Measurements from ENCODE around the gene KDM8.

DNA sequence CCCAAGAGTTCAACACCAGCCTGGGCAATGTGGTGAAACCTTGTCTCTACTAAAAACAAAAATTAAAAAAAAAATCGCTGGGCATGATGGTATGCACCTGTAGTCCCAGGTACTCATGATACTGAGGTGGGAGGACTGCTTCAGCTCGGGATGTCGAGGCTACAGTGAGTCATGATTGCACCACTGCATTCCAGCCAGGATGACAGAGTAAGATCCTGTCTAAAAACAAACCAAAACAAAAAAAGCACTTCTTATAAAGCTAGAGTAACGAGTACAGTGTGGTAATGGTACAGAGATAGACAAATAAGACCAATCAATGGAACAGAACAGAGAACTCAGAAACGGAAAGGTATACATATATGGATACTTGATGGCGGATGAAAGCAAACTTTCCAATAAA is 60.8 kb downstream of the KDM8 start:
- TF ChIP-seq ZFX (IDR thresholded peaks at IDR 0.05) (no peak), CTCF (IDR thresholded peaks at IDR 0.05 in 2 of 3, conservative IDR thresholded peaks at IDR 0.05 in 1 of 3; ENCODE audit: borderline replicate concordance in 1 of 3, insufficient read depth in 1 of 3, low read depth in 2 of 3, low read length in 2 of 3) (no peak)

All from HCT116 (cell line).